ENCODE data around the gene MCC.

GRCh38 chr5:113203916-113204315, 284.3 kb downstream of the MCC start:
- no peak for TF ChIP-seq MYC (IDR thresholded peaks at IDR 0.05; ENCODE audit: borderline replicate concordance, low read length)
- TF ChIP-seq CTCF (IDR thresholded peaks at IDR 0.05) = no peak
- no peak for TF ChIP-seq PBX3 (IDR thresholded peaks at IDR 0.05)
- TF ChIP-seq POLR2A (IDR thresholded peaks at IDR 0.05; ENCODE audit: low read length) = no peak
- no peak for TF ChIP-seq NR3C1 (IDR thresholded peaks at IDR 0.05)
- no peak for TF ChIP-seq REST (IDR thresholded peaks at IDR 0.05)
- TF ChIP-seq JUN (IDR thresholded peaks at IDR 0.05) = no peak

Measured in A549 (cell line).